Activated T-helper 17 cell treated with anti-CD3 and anti-CD28 coated beads, Interleukin-2, amount 50 U/mL, for 72 hours (primary cell): ENCODE results near the gene TMEM150B. TPM values are rescaled to one million over a fixed set of nuclear protein-coding genes. Genes with fewer than 3 reads are reported as not detected.

Source experiments
- ATAC-seq: fragments of 150-1000 bp; cut with Tn5 transposase; replicated peaks from 2 replicates; pipeline ENCODE4 v1.10.0; 2021; ENCODE audit warnings: mild to moderate bottlenecking, moderate library complexity
- H3K27ac Mint-ChIP-seq: one replicate; pipeline ENCODE4 v1.8.0; 2022; ENCODE audit warnings: mixed read lengths
- H3K27me3 Mint-ChIP-seq: one replicate; pipeline ENCODE4 v1.8.0; 2022; ENCODE audit warnings: mixed read lengths
- H3K36me3 Mint-ChIP-seq: one replicate; pipeline ENCODE4 v1.8.0; 2022; ENCODE audit warnings: low read depth, mild to moderate bottlenecking, mixed read lengths
- H3K4me1 Mint-ChIP-seq: one replicate; pipeline ENCODE4 v1.8.0; 2022; ENCODE audit warnings: mixed read lengths
- H3K4me3 Mint-ChIP-seq: one replicate; pipeline ENCODE4 v1.8.0; 2022; ENCODE audit warnings: mild to moderate bottlenecking, mixed read lengths
- H3K9me3 Mint-ChIP-seq: one replicate; pipeline ENCODE4 v1.8.0; 2022; ENCODE audit warnings: mixed read lengths
- total RNA-seq, 2 donors: library from RNA; stranded (reverse); gene quantifications; one replicate each; pipeline ENCODE4 v1.2.3, GENCODE V29; 2022

TMEM150B gene
- total RNA-seq, 2 donors from 2014 or later, result 0.39 to 0.56 TPM

- no peaks in the 10 kb centered on the region for H3K4me1 Mint-ChIP-seq
- no peak overlapping the region for H3K27ac Mint-ChIP-seq
- H3K4me3 Mint-ChIP-seq, result no peak overlapping the region
- no peaks in the 10 kb centered on the region for H3K9me3 Mint-ChIP-seq
- H3K36me3 Mint-ChIP-seq, result no peaks in the 10 kb centered on the region
- peaks cover 4% of the 10 kb centered on the region for H3K27me3 Mint-ChIP-seq
- no peak for ATAC-seq
Measured at GRCh38 chr19:55362174-55362989, 37.2 kb upstream of the TMEM150B start.

- Mint-ChIP-seq H3K27ac (no peak overlapping the region), H3K4me1 (no peaks in the 10 kb centered on the region), H3K27me3 (peaks cover 6% of the 10 kb centered on the region), H3K36me3 (no peaks in the 10 kb centered on the region), H3K4me3 (no peak overlapping the region), H3K9me3 (no peaks in the 10 kb centered on the region)
- ATAC-seq, result no peak
Measured at GRCh38 chr19:55360902-55361301, 35.8 kb upstream of the TMEM150B start.

- peaks cover 12% of the 10 kb centered on the region for H3K27me3 Mint-ChIP-seq
- no peak overlapping the region for H3K27ac Mint-ChIP-seq
- H3K4me3 Mint-ChIP-seq, result no peak overlapping the region
- H3K9me3 Mint-ChIP-seq, result no peaks in the 10 kb centered on the region
- no peaks in the 10 kb centered on the region for H3K4me1 Mint-ChIP-seq
- no peak for ATAC-seq
- no peaks in the 10 kb centered on the region for H3K36me3 Mint-ChIP-seq
Measured at GRCh38 chr19:55358943-55359908, 34.1 kb upstream of the TMEM150B start.

GRCh38 chr19:55358493-55358892 lies 33.4 kb upstream of the TMEM150B start:
- no peak for ATAC-seq
- Mint-ChIP-seq H3K4me1 (no peaks in the 10 kb centered on the region), H3K27ac (no peak overlapping the region), H3K9me3 (no peaks in the 10 kb centered on the region), H3K27me3 (peaks cover 12% of the 10 kb centered on the region), H3K36me3 (peaks cover under 1% of the 10 kb centered on the region), H3K4me3 (no peak overlapping the region)

- no peaks in the 10 kb centered on the region for H3K9me3 Mint-ChIP-seq
- no peak for ATAC-seq
- H3K36me3 Mint-ChIP-seq, result peaks cover 11% of the 10 kb centered on the region
- H3K27ac Mint-ChIP-seq, result no peak overlapping the region
- H3K4me3 Mint-ChIP-seq, result no peak overlapping the region
- peaks cover 36% of the 10 kb centered on the region for H3K27me3 Mint-ChIP-seq
- H3K4me1 Mint-ChIP-seq, result peaks cover 17% of the 10 kb centered on the region
Measured at GRCh38 chr19:55355213-55355821, 30.2 kb upstream of the TMEM150B start.

- H3K4me1 Mint-ChIP-seq, result peaks cover 17% of the 10 kb centered on the region
- H3K27me3 Mint-ChIP-seq, result peaks cover 36% of the 10 kb centered on the region
- H3K9me3 Mint-ChIP-seq, result no peaks in the 10 kb centered on the region
- no peak within 1 kb of the TSS for H3K27ac Mint-ChIP-seq
- ATAC-seq, result no peak
- H3K4me3 Mint-ChIP-seq, result peak within 1 kb of the TSS; percentile 68
- H3K36me3 Mint-ChIP-seq, result peaks cover 11% of the 10 kb centered on the region
Measured at GRCh38 chr19:55354698-55355212, 29.6 kb upstream of the TMEM150B start, which contains the start of gene COX6B2. Gene COX6B2, minus strand, starts transcription at chr19:55354719. Its CDS starts 198 bp downstream, at chr19:55354521.

- Mint-ChIP-seq H3K4me1 (peaks cover 17% of the 10 kb centered on the region), H3K9me3 (no peaks in the 10 kb centered on the region), H3K27ac (no peak overlapping the region), H3K36me3 (peaks cover 11% of the 10 kb centered on the region), H3K4me3 (peak overlapping the region; percentile 68), H3K27me3 (peaks cover 36% of the 10 kb centered on the region)
- ATAC-seq, result peak; percentile 84
Measured at GRCh38 chr19:55353803-55354697, 28.9 kb upstream of the TMEM150B start.

GRCh38 chr19:55353356-55353802 lies 28.2 kb upstream of the TMEM150B start:
- Mint-ChIP-seq H3K4me3 (peak overlapping the region; percentile 68), H3K27me3 (peaks cover 36% of the 10 kb centered on the region), H3K4me1 (peaks cover 17% of the 10 kb centered on the region), H3K36me3 (peaks cover 11% of the 10 kb centered on the region), H3K9me3 (no peaks in the 10 kb centered on the region), H3K27ac (no peak overlapping the region)
- ATAC-seq, result no peak

- Mint-ChIP-seq H3K9me3 (no peaks in the 10 kb centered on the region), H3K36me3 (peaks cover 11% of the 10 kb centered on the region), H3K27ac (no peak overlapping the region), H3K27me3 (peaks cover 36% of the 10 kb centered on the region), H3K4me1 (peaks cover 17% of the 10 kb centered on the region), H3K4me3 (peak overlapping the region; percentile 68)
- no peak for ATAC-seq
Measured at GRCh38 chr19:55352549-55353145, 27.5 kb upstream of the TMEM150B start.

GRCh38 chr19:55352040-55352439 lies 26.9 kb upstream of the TMEM150B start:
- no peaks in the 10 kb centered on the region for H3K9me3 Mint-ChIP-seq
- peaks cover 11% of the 10 kb centered on the region for H3K36me3 Mint-ChIP-seq
- no peak overlapping the region for H3K27ac Mint-ChIP-seq
- peaks cover 17% of the 10 kb centered on the region for H3K4me1 Mint-ChIP-seq
- ATAC-seq, result no peak
- peaks cover 31% of the 10 kb centered on the region for H3K27me3 Mint-ChIP-seq
- H3K4me3 Mint-ChIP-seq, result no peak overlapping the region

GRCh38 chr19:55350620-55351315 lies 25.6 kb upstream of the TMEM150B start:
- peaks cover 17% of the 10 kb centered on the region for H3K4me1 Mint-ChIP-seq
- no peak overlapping the region for H3K4me3 Mint-ChIP-seq
- no peak for ATAC-seq
- peaks cover 11% of the 10 kb centered on the region for H3K36me3 Mint-ChIP-seq
- H3K9me3 Mint-ChIP-seq, result no peaks in the 10 kb centered on the region
- H3K27ac Mint-ChIP-seq, result no peak overlapping the region
- H3K27me3 Mint-ChIP-seq, result peaks cover 30% of the 10 kb centered on the region

- Mint-ChIP-seq H3K36me3 (peaks cover 23% of the 10 kb centered on the region), H3K27ac (no peak overlapping the region), H3K4me1 (peaks cover 17% of the 10 kb centered on the region), H3K4me3 (no peak overlapping the region), H3K9me3 (no peaks in the 10 kb centered on the region), H3K27me3 (peaks cover 23% of the 10 kb centered on the region)
- no peak for ATAC-seq
Measured at GRCh38 chr19:55348317-55349034, 23.3 kb upstream of the TMEM150B start.
